CD14-positive monocyte (primary cell): ENCODE measurements around the gene PNPLA4. TPM values are rescaled to one million over a fixed set of nuclear protein-coding genes. Genes with fewer than 3 reads are reported as not detected.

Experiments
- DNase-seq, 3 donors: peaks; one replicate each; pipeline ENCODE4 v3.0.0-alpha.2; 2011 to 2022
- H2AFZ ChIP-seq: 2 replicates; pipeline ENCODE4 v1.6.0; 2012; ENCODE audit warnings: mild to moderate bottlenecking, low read depth, low read length, inconsistent platforms; ENCODE audit not compliant: insufficient read depth, poor library complexity, severe bottlenecking
- H3K27ac ChIP-seq, 2 donors: 1 replicate in 1 of 2; 2 replicates in 1 of 2; pipeline ENCODE4 v1.5.1; 2012 to 2013; ENCODE audit warnings: low read length in 2 of 2, control low read depth in 1 of 2, inconsistent platforms in 1 of 2, low read depth in 1 of 2, mild to moderate bottlenecking in 1 of 2
- H3K27me3 ChIP-seq, 2 donors: one replicate each; pipeline versions ENCODE4 v1.6.0 to v1.6.1; 2011 to 2013; ENCODE audit warnings: low read length in 2 of 2; ENCODE audit not compliant: control insufficient read depth in 2 of 2, insufficient read depth in 2 of 2
- H3K36me3 ChIP-seq, 2 donors: replicated peaks in 1 of 2; 1 replicate in 1 of 2; 2 replicates in 1 of 2; pipeline versions ENCODE4 v1.5.1 to v1.6.1; 2012 to 2013; ENCODE audit warnings: low read length in 2 of 2, control low read depth in 1 of 2, inconsistent platforms in 1 of 2, mild to moderate bottlenecking in 1 of 2; ENCODE audit not compliant: insufficient read depth in 2 of 2, control insufficient read depth in 1 of 2
- H3K4me1 ChIP-seq, 2 donors: 1 replicate in 1 of 2; 2 replicates in 1 of 2; pipeline versions ENCODE4 v1.5.1 to v1.6.1; 2012 to 2013; ENCODE audit warnings: low read length in 2 of 2, control low read depth in 1 of 2, inconsistent platforms in 1 of 2, mild to moderate bottlenecking in 1 of 2, moderate library complexity in 1 of 2; ENCODE audit not compliant: insufficient read depth in 2 of 2, control insufficient read depth in 1 of 2
- H3K4me2 ChIP-seq: replicated peaks from 2 replicates; pipeline ENCODE3; 2012; ENCODE audit warnings: low read length, moderate library complexity, mild to moderate bottlenecking; ENCODE audit not compliant: poor library complexity, severe bottlenecking; ENCODE audit errors: extremely low read depth
- H3K4me3 ChIP-seq, 3 experiments: fragments of 200-600 bp in 1 of 3; sonication (generic) in 1 of 3; replicated peaks in 1 of 3; 1 replicate in 2 of 3; 2 replicates in 1 of 3; pipeline ENCODE4 v1.5.1; 2011 to 2013; ENCODE audit warnings: low read length in 3 of 3, mild to moderate bottlenecking in 3 of 3, control low read depth in 2 of 3, low read depth in 2 of 3, inconsistent platforms in 1 of 3, moderate library complexity in 1 of 3
- H3K79me2 ChIP-seq: 2 replicates; pipeline ENCODE4 v1.6.0; 2012; ENCODE audit warnings: mild to moderate bottlenecking, control low read depth, inconsistent platforms, low read length, moderate library complexity; ENCODE audit not compliant: insufficient read depth
- H3K9ac ChIP-seq: 2 replicates; pipeline ENCODE4 v1.6.0; 2017; ENCODE audit warnings: low read length, mild to moderate bottlenecking; ENCODE audit not compliant: insufficient read depth, poor library complexity, severe bottlenecking
- H3K9me3 ChIP-seq, 2 donors: replicated peaks in 1 of 2; 1 replicate in 1 of 2; 2 replicates in 1 of 2; pipeline versions ENCODE4 v1.5.1 to v1.6.1; 2012 to 2013; ENCODE audit warnings: low read length in 2 of 2, control low read depth in 1 of 2; ENCODE audit not compliant: control insufficient read depth in 1 of 2, insufficient read depth in 1 of 2
- H4K20me1 ChIP-seq: 2 replicates; pipeline ENCODE4 v1.6.0; 2012; ENCODE audit warnings: mild to moderate bottlenecking, low read length, control low read depth, moderate library complexity; ENCODE audit not compliant: insufficient read depth
- H3K27ac Mint-ChIP-seq, 7 donors: one replicate each; pipeline ENCODE4 v1.8.0; 2020; ENCODE audit warnings: mild to moderate bottlenecking in 7 of 7, mixed read lengths in 7 of 7, moderate library complexity in 6 of 7, inconsistent platforms in 2 of 7
- H3K27me3 Mint-ChIP-seq, 3 donors: one replicate each; pipeline ENCODE4 v1.8.0; 2021 to 2022; ENCODE audit warnings: low read depth in 3 of 3, mild to moderate bottlenecking in 3 of 3, mixed read lengths in 3 of 3, moderate library complexity in 3 of 3, inconsistent platforms in 1 of 3
- H3K36me3 Mint-ChIP-seq, 2 donors: one replicate each; pipeline ENCODE4 v1.8.0; 2020; ENCODE audit warnings: mixed read lengths in 2 of 2, inconsistent platforms in 1 of 2, mild to moderate bottlenecking in 1 of 2
- H3K4me1 Mint-ChIP-seq: one replicate; pipeline ENCODE4 v1.8.0; 2020; ENCODE audit warnings: mild to moderate bottlenecking, mixed read lengths
- H3K4me3 Mint-ChIP-seq, 2 donors: one replicate each; pipeline ENCODE4 v1.8.0; 2020; ENCODE audit warnings: mild to moderate bottlenecking in 2 of 2, mixed read lengths in 2 of 2, moderate library complexity in 1 of 2
- H3K9me3 Mint-ChIP-seq, 7 donors: one replicate each; pipeline ENCODE4 v1.8.0; 2020 to 2022; ENCODE audit warnings: mixed read lengths in 7 of 7, mild to moderate bottlenecking in 6 of 7, moderate library complexity in 6 of 7, inconsistent platforms in 2 of 7
- CTCF ChIP-seq: fragments of 200-600 bp; IDR thresholded peaks from one replicate; pipeline ENCODE4 v1.8.0; 2022; ENCODE audit warnings: antibody characterized with exemption, mild to moderate bottlenecking
- WGBS: methylation state at CpG from one replicate; pipeline ENCODE4 v1.1.5; 2013; ENCODE audit warnings: missing lambda C conversion rate; ENCODE audit not compliant: insufficient coverage; 5-methylcytosine and 5-hydroxymethylcytosine counted together
- intact Hi-C, 2 donors: fragments of 100-400 bp; cut with micrococcal nuclease; formaldehyde crosslinking; loops; one replicate each; pipeline versions ENCODE4 v1.15.0 to v1.15.1; 2023
- polyA plus RNA-seq, 3 donors: library from polyadenylated mRNA; depleted of rRNA in 1 of 3; unstranded in 2 of 3; stranded (reverse) in 1 of 3; fragments of 300-500 nt in 2 of 3; fragments of >200 nt in 1 of 3; fragmentation: Illumina TruSeq in 2 of 3; gene quantifications; 1 replicate in 2 of 3; 2 replicates in 1 of 3; pipeline ENCODE4 v1.2.3, GENCODE V29; 2012 to 2021

The PNPLA4 gene
- polyA plus RNA-seq, 3 donors: 7.1 to 21.5 (median 14.4) TPM

- no peaks in the 10 kb centered on the region for H3K27me3 ChIP-seq
- Mint-ChIP-seq H3K4me1 (no peaks in the 10 kb centered on the region), H3K36me3 (no peaks in the 10 kb centered on the region), H3K9me3 (peaks cover 0 to 9% (median 3%) of the 10 kb centered on the region in 7 donors), H3K27ac (no peak overlapping the region), H3K27me3 (no peaks in the 10 kb centered on the region), H3K4me3 (no peak overlapping the region)
- no peaks in the 10 kb centered on the region for H3K79me2 ChIP-seq
- no peak for DNase-seq
- H3K4me2 ChIP-seq: no peak overlapping the region
- H3K4me1 ChIP-seq: no peaks in the 10 kb centered on the region
- H3K36me3 ChIP-seq: no peaks in the 10 kb centered on the region
- no CpG with 5 or more reads among the region's 4 CpGs for WGBS
- no peak overlapping the region for H3K27ac ChIP-seq
- H3K9me3 ChIP-seq: no peaks in the 10 kb centered on the region
- intact Hi-C loops: no loop called here
- H2AFZ ChIP-seq: no peak overlapping the region
- no peaks in the 10 kb centered on the region for H4K20me1 ChIP-seq
- H3K9ac ChIP-seq: no peak overlapping the region
- no peak for TF ChIP-seq CTCF
- no peak overlapping the region for H3K4me3 ChIP-seq
Observed at GRCh38 chrX:7970428-7970827, 43.2 kb upstream of the PNPLA4 start.

- TF ChIP-seq CTCF: no peak
- H3K27ac ChIP-seq: no peak overlapping the region
- peaks cover 6% of the 10 kb centered on the region for H3K4me1 Mint-ChIP-seq
Observed at GRCh38 chrX:7965436-7965835, 38.2 kb upstream of the PNPLA4 start.

More at GRCh38 chrX:7965436-7965835, 38.2 kb upstream of the PNPLA4 start:
- no peak overlapping the region for H3K4me2 ChIP-seq
- no peak for DNase-seq
- Mint-ChIP-seq H3K27me3 (no peaks in the 10 kb centered on the region), H3K27ac (no peak overlapping the region), H3K4me3 (no peak overlapping the region), H3K36me3 (no peaks in the 10 kb centered on the region), H3K9me3 (peaks cover 0 to 7% (median 3%) of the 10 kb centered on the region in 7 donors)
- intact Hi-C loops: no loop called here
- H3K4me3 ChIP-seq: no peak overlapping the region
- no peak overlapping the region for H3K9ac ChIP-seq
- WGBS: 82% methylated on average over 3 of the region's 5 CpGs
- H4K20me1 ChIP-seq: no peaks in the 10 kb centered on the region
- no peak overlapping the region for H2AFZ ChIP-seq
- H3K4me1 ChIP-seq: no peaks in the 10 kb centered on the region
- H3K27me3 ChIP-seq: no peaks in the 10 kb centered on the region
- no peaks in the 10 kb centered on the region for H3K36me3 ChIP-seq
- no peaks in the 10 kb centered on the region for H3K79me2 ChIP-seq
- H3K9me3 ChIP-seq: no peaks in the 10 kb centered on the region
